GM04503 (cell line): ENCODE results near the gene CCSER1.
"Not testable (repeated sequence)": the region's sequence is repeated elsewhere in the genome, so short reads cannot be mapped to it uniquely, and the experiment has no call there.

Source experiments
- DNase-seq: peaks from one replicate; pipeline ENCODE4 v3.0.0-alpha.2; 2012; ENCODE audit warnings: low read depth

CCSER1 gene

GRCh38 chr4:91373546-91373945 lies 1246.4 kb downstream of the CCSER1 start:
- DNase-seq: no peak

DNA sequence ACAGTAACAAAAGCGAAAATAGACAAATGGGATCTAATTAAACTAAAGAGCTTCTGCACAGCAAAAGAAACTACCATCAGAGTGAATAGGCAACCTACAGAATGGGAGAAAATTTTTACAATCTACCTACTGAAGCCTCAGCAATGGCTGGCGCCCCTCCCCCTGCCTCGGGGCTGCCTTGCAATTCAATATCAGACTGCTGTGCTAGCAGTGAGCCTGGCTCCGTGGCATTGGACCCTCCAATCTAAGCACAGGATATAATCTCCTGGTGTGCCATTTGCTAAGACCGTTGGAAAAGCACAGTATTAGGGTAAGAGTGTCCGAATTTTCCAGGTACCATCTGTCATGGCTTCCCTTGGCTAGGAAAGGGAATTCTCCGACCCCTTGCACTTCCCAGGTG lies 1278.2 kb downstream of the CCSER1 start:
- not testable (repeated sequence) for DNase-seq

DNA sequence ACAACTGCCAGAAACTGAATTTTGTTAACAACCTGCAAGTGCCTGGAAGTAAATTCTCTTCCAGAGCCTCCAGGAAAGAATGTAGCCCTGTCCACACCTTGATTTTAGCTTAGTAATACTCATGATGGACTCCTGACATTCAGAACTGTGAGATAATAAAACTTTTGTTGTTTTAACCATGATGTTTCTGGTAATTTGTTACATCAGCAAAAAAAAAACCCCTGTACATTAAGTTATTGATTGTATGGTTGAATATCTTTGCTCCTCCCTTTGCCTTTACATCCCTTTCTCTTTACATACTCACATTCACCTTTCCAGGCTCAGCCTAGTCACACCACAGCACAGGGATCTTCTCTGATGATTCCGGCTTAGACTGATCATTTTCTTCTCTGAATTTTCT lies 1294.8 kb downstream of the CCSER1 start:
- DNase-seq: no peak

DNA sequence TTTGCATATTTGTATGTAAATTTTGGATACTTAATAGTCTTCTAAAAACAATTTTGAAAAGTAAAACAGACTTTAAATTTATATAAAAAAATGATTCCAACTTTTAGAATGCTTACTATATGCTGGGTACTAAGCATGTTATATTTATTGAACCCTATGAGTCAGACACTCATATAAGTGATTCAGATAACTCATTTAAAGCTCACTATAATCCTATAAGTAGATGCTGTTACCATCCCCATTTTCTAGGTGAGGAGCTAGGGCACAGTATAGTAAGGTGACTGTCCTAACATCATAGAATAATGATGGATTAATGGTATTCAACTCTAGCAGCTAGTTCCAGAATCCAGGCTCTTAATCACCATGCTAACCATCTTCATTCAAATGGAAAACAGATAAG lies 1299.5 kb downstream of the CCSER1 start:
- DNase-seq: no peak

DNA sequence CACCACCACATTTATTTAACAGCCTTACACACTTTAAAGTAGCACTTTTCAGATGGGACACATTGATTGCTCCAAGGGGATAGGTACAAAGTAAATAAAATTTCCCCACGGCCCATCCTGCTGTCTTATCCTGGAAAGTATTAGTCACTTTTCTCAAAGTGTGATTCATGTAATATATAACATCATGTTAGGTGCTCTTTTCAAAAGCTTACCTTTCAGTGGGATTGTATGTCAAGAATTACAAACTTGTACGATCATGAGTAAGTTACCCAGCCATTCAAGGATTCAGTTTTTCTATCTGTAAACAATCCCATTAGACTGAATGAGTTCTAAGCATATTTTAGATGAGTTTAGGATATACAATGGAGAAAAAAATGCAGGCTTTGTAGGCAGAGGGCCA lies 1300.0 kb downstream of the CCSER1 start:
- DNase-seq: no peak

GRCh38 chr4:91434631-91435030 lies 1307.4 kb downstream of the CCSER1 start:
- DNase-seq: no peak

- no peak for DNase-seq
Measured at GRCh38 chr4:91436556-91436955, 1309.4 kb downstream of the CCSER1 start.

- no peak for DNase-seq
Measured at GRCh38 chr4:91447168-91447567, 1320.0 kb downstream of the CCSER1 start.

DNA sequence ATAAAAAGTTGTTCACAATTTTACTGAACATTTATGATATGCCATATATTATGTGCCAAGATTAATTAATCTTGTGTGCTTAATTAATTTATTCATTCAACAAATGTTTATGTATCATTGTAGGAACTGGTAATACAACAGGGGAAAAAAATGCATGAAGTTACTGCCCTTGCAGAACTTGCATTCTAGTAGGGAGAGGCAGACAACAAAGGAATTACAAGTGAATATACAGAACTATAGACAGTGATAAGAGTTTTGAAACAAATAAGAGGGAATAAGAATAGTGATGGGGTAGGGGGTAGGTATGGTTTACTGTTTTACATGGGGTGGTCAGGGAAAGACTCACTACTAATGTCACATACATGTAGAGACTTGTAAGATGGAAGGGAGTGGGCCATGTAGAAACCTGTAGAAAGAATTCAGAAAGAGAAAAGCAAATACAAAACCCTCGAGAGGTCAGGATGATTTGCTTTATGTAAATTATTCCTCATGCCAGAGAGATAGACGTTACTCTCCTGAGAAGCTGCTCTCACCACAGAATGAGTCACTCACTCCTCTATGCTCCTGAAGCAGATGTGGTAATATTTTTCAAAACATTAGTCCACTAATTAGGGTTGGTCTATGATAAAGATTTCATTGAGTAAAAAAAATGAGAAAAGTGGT lies 1321.6 kb downstream of the CCSER1 start:
- DNase-seq: no peak

- DNase-seq: no peak
Measured at GRCh38 chr4:91454111-91454510, 1326.9 kb downstream of the CCSER1 start.

DNA sequence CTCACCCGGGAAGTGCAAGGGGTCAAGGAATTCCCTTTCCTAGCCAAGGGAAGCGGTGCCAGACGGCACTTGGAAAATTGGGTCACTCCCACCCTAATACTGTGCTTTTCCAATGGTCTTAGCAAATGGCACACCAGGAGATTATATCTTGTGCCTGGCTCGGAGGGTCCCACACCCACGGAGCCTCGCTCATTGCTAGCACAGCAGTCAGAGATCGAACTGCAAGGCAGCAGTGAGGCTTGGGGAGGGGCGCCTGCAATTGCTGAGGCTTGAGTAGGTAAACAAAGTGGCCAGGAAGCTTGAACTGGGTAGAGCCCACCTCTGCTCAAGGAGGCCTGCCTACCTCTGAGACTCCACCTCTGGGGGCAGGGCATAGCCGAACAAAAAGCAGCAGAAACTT lies 1335.4 kb downstream of the CCSER1 start:
- DNase-seq: not testable (repeated sequence)

GRCh38 chr4:91470671-91471070 lies 1343.5 kb downstream of the CCSER1 start:
- DNase-seq: no peak

- DNase-seq: no peak
Measured at GRCh38 chr4:91471280-91471679, 1344.1 kb downstream of the CCSER1 start.

- DNase-seq: no peak
Measured at GRCh38 chr4:91472046-91472445, 1344.9 kb downstream of the CCSER1 start.

DNA sequence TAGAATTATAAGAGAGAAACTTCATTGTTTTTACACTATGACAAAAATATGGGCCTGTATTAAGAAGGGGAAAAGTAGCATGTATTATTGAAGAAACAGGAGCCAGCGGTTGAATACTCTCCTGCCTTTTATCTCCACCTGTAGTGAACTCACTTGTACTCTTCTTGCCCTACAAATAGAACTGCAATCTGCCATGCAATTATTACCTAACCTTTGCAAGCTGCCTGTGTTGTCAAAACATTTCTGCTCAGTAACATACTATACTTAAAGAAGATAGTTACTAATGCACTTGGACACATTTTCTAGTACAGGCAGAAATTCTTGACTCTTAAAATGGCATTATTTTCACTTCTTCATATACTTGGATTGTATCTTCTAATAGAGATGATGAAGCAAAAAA lies 1358.2 kb downstream of the CCSER1 start:
- DNase-seq: no peak

- DNase-seq: no peak
Measured at GRCh38 chr4:91488946-91489345, 1361.8 kb downstream of the CCSER1 start.

GRCh38 chr4:91497892-91498291 lies 1370.7 kb downstream of the CCSER1 start:
- DNase-seq: no peak

DNA sequence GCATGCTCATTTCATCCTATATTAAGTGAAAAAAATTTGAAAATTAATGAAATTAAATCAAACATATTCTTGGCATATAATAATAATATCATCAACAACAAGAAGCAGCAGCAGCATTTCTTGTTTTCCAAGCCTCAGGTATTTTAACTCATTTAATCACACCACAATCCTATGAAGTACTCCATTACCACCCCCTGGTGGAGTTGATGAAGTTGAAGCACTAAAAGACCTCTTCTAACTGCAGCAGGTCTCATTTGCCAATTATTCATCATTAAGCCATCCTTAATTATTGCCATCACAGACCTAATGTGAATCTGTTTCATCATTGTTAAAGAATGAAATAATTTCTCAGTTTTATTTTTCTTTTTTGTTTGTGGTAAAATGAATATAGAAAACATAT lies 1375.2 kb downstream of the CCSER1 start:
- DNase-seq: no peak

GRCh38 chr4:91513326-91513725 lies 1386.1 kb downstream of the CCSER1 start:
- no peak for DNase-seq

DNA sequence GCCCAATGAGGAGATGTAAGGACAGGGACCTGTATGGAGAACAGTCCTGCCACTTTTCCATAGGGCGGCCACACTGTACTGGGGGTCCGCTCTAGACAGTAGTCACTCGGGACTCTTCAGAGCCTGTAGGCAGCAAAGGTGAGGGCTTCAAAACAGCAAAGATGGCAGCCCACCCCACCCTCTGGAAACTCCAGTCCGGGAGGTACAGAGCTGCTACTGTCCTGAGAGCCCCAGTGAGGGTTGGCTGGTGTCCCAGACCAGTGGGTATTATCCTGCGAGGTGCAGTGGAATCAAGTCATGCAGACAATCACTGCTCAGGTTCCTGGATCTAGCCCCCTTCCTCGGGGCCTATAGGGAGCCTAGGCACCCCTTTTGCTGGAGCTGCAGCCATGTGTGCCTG lies 1392.0 kb downstream of the CCSER1 start:
- no peak for DNase-seq

DNA sequence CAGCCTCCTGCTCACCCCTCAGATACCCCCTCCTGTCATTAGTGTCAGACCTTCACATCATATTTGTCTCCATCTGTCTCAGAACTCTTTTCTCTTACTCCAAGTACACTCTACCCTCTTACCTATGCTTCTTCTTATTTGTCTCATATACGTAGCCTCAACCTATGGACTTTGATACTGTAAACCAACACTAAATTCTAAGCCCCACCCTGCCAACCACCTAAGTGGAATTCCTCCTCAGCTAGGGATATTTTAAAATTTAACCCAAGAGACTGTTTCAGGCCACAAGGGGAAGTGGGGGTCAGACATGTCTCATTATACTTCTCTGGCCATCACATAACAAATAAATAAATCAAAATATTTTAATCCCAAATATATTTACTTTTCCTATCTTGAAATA lies 1398.4 kb downstream of the CCSER1 start:
- DNase-seq: no peak

DNA sequence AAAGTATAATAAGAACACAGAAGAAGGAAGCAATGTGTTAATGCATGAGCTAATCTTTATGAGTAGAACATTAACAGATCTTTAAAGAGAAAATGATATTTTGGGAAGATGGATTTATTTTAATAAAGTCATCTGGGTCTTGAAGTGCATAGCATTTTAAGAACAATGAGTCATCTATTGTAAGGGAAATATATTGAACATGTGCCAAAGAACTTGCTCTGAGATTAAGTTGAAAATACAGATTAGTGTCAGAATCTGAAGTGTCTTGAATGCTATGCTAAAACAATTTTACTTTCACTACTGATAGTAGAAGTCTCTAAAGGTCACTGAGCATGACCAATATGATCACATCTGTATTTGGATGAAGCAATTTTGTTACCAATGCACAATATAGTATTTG lies 1399.9 kb downstream of the CCSER1 start:
- no peak for DNase-seq

DNA sequence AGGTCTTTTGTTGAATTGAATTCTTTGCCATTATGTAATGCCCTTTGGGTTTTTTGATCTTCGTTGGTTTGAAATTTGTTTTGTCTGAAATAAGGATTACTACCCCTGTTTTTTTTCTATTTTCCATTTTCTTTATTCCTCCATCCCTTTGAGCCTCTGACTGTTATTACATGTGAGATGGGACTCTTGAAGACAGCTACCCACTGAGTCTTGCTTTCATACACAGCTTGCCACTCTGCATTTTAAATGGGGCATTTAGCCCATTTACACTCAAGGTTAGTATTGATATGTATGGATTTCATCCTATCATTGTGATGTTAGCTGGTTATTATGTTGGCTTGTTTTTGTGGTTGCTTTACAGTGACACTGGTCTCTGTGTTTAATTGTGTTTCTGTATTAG lies 1440.4 kb downstream of the CCSER1 start:
- DNase-seq: no peak

DNA sequence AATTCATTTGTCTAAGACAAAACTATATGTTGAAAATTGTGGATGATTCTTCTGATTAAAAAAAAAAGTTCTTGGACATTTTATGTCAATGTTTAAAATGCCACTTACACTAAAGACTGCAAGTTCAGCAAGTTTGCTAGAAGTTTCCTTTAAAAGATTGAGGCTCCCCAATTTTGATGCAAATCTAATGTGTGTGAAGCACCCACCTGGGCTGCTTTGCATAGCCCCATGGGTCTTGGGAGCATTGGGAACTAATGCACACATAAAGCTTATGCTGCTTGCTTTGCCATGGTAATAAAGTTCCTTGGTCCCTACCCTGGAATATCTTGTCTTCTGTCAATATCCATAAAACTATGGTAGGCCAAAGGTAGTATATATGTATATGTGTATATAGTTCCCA lies 1450.7 kb downstream of the CCSER1 start:
- no peak for DNase-seq

GRCh38 chr4:91590260-91590659 lies 1463.1 kb downstream of the CCSER1 start:
- DNase-seq: no peak
